GM21786 (cell line): ENCODE measurements around the gene IGF1R.
"Not testable (repeated sequence)": the region's sequence is repeated elsewhere in the genome, so short reads cannot be mapped to it uniquely, and the experiment has no call there.

Experiments used
- ATAC-seq: cut with Tn5 transposase; IDR thresholded peaks from one replicate; pipeline ENCODE4 v1.9.1; 2021; ENCODE audit not compliant: unreplicated experiment

Gene IGF1R

DNA sequence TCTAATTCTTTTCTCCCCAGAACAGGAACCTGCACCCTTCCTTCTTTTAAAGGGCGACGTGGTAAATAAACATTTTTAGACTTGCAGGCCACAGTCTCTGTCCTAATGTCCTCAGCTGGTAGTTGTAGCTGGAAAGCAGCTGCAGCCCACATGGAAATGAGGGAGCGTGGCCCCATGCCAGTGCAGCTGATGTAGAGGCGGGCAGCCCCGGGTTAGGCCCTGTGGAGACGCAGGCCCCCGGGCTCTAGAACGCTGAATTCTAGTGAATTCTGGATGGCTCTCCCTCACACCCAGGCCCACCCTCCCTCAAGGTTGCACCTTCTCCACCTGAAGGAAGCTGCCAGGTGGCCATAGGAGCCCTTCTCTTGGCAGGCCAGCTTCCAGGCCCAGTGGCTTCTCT lies 307.0 kb downstream of the IGF1R start:
- no peak for ATAC-seq

DNA sequence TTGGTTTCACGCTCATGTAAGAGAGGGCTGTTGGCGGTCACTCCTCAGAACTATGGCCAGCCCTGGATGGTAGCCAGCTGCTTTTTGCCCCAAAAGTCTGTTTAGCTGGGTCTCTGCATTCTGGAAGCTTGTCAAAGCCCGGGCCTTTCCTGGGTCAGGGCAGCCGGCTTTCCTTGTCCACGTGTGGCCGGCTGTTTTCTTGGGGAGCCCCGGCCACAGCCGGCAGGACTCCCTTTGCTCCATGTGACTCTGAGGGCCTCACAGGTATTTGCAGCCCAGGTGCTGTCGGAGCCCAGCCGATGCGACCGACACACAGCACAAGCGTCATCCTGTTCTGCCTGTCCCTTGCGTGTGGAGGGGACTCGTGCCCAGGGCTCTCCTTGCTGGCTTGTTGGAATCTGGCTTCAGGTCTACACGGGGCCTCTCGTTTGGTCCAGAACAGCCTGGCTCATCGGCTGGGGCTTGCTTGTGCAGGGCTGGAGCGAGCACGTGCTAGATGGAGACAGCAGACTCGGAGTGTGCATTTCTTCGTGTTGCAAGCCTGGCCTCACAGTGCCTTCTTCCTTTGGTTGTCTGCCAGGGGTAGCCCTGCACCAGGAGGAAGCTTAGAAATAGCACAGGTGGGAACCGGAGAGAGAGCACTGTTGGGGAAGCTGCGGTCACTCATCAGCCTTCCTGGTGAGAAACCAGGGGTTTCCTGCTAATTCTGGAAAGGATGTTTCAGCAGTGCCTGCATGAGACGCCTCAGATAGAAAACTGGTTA lies 307.8 kb downstream of the IGF1R start:
- no peak for ATAC-seq

DNA sequence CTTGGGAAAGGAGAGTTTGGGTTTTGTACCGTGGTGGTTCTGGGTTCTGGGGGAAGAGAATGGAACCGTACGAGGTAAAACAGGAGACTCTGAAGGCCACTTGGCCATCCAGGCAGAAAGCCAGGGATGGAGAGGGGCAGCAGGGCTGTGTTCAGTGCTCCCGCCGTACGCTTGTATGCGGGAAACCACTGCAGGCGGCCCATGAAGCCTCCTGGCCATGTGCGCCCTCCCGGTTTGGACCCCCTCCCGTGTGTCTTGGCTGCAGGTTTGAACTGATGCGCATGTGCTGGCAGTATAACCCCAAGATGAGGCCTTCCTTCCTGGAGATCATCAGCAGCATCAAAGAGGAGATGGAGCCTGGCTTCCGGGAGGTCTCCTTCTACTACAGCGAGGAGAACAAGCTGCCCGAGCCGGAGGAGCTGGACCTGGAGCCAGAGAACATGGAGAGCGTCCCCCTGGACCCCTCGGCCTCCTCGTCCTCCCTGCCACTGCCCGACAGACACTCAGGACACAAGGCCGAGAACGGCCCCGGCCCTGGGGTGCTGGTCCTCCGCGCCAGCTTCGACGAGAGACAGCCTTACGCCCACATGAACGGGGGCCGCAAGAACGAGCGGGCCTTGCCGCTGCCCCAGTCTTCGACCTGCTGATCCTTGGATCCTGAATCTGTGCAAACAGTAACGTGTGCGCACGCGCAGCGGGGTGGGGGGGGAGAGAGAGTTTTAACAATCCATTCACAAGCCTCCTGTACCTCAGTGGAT lies 308.6 kb downstream of the IGF1R start:
- no peak for ATAC-seq

DNA sequence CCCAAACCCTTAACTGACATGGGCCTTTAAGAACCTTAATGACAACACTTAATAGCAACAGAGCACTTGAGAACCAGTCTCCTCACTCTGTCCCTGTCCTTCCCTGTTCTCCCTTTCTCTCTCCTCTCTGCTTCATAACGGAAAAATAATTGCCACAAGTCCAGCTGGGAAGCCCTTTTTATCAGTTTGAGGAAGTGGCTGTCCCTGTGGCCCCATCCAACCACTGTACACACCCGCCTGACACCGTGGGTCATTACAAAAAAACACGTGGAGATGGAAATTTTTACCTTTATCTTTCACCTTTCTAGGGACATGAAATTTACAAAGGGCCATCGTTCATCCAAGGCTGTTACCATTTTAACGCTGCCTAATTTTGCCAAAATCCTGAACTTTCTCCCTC lies 309.3 kb downstream of the IGF1R start:
- no peak for ATAC-seq

DNA sequence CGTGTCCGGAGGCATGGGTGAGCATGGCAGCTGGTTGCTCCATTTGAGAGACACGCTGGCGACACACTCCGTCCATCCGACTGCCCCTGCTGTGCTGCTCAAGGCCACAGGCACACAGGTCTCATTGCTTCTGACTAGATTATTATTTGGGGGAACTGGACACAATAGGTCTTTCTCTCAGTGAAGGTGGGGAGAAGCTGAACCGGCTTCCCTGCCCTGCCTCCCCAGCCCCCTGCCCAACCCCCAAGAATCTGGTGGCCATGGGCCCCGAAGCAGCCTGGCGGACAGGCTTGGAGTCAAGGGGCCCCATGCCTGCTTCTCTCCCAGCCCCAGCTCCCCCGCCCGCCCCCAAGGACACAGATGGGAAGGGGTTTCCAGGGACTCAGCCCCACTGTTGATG lies 309.7 kb downstream of the IGF1R start:
- no peak for ATAC-seq

DNA sequence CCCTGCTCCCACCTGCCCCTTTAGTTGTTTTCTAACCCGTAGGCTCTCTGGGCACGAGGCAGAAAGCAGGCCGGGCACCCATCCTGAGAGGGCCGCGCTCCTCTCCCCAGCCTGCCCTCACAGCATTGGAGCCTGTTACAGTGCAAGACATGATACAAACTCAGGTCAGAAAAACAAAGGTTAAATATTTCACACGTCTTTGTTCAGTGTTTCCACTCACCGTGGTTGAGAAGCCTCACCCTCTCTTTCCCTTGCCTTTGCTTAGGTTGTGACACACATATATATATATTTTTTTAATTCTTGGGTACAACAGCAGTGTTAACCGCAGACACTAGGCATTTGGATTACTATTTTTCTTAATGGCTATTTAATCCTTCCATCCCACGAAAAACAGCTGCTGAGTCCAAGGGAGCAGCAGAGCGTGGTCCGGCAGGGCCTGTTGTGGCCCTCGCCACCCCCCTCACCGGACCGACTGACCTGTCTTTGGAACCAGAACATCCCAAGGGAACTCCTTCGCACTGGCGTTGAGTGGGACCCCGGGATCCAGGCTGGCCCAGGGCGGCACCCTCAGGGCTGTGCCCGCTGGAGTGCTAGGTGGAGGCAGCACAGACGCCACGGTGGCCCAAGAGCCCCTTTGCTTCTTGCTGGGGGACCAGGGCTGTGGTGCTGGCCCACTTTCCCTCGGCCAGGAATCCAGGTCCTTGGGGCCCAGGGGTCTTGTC lies 310.7 kb downstream of the IGF1R start:
- ATAC-seq, result no peak

DNA sequence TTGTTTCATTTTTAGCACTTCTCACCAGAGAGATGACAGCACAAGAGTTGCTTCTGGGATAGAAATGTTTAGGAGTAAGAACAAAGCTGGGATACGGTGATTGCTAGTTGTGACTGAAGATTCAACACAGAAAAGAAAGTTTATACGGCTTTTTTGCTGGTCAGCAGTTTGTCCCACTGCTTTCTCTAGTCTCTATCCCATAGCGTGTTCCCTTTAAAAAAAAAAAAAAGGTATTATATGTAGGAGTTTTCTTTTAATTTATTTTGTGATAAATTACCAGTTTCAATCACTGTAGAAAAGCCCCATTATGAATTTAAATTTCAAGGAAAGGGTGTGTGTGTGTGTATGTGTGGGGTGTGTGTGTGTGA lies 311.3 kb downstream of the IGF1R start:
- no peak for ATAC-seq

DNA sequence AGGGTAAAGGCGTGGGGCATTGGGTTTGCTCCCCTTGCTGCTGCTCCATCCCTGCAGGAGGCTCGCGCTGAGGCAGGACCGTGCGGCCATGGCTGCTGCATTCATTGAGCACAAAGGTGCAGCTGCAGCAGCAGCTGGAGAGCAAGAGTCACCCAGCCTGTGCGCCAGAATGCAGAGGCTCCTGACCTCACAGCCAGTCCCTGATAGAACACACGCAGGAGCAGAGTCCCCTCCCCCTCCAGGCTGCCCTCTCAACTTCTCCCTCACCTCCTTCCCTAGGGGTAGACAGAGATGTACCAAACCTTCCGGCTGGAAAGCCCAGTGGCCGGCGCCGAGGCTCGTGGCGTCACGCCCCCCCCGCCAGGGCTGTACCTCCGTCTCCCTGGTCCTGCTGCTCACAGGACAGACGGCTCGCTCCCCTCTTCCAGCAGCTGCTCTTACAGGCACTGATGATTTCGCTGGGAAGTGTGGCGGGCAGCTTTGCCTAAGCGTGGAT lies 312.3 kb downstream of the IGF1R start:
- ATAC-seq, result no peak

DNA sequence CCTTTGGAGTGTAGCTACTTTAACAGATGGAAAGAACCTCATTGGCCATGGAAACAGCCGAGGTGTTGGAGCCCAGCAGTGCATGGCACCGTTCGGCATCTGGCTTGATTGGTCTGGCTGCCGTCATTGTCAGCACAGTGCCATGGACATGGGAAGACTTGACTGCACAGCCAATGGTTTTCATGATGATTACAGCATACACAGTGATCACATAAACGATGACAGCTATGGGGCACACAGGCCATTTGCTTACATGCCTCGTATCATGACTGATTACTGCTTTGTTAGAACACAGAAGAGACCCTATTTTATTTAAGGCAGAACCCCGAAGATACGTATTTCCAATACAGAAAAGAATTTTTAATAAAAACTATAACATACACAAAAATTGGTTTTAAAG lies 315.1 kb downstream of the IGF1R start:
- ATAC-seq, result no peak

DNA sequence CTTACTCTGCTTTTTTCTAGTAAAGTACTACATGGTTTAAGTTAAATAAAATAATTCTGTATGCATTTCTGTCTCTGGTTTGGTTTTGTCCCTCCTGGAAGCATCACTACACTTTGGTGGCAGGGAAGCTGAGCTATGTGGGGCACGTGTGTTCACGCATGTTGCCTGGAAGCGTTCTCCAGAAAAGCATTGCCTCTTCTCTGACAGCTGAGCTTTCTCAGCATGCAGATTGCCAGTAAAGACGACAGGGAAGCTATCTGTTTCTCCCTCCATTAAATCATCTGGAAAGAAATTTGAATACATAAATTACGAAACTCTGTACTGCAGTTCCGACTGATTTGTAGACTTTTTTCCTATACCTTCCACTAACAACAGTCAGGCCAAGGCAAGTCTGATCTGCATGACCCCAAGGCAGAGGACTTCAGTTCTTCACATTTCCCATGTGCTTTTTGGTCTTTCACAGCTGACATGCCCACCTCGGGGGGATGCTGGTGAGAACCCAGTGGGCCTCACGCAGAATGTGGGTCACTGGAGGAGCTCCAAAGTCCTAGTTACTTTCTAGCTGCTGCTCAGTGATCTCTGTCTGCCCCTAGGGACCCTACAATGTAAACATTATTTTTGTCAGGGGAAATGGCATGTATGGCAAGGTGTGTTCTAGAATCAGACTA lies 316.3 kb downstream of the IGF1R start:
- no peak for ATAC-seq

DNA sequence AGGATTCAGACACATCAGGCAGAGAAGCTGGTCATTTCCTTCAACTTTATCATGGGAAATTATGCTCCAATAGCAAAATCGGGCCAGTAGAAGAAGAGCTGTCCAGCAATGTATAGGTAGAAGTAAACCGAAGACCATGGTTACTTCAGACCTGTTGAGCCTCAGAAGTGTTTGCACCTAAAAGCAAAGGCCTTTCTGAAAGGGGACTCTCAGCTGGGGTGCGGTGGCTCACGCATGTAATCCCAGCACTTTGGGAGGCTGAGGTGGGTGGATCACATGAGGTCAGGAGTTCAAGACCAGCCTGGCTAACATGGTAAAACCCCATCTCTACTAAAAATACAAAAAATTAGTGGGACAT lies 316.8 kb downstream of the IGF1R start:
- not testable (repeated sequence) for ATAC-seq

DNA sequence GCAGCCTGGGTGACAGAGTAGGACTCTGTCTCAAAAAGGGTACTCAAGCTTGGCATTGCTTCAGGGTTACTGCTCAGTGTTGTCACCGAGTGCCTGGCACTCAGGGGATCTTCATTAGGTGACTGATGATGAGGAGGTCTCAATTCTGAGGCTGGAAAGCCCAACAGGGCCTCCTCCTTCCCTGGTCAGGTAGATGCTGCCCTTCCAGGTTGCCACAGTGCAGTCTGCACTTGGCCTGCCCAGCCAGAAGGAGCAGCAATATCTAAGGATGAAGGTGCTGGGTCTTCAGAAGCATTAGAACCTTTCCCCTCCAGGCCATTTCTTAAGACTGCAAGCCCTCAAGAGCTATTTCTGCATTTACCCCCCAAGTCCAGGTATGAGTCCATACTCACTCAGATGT lies 317.3 kb downstream of the IGF1R start:
- ATAC-seq, result no peak

DNA sequence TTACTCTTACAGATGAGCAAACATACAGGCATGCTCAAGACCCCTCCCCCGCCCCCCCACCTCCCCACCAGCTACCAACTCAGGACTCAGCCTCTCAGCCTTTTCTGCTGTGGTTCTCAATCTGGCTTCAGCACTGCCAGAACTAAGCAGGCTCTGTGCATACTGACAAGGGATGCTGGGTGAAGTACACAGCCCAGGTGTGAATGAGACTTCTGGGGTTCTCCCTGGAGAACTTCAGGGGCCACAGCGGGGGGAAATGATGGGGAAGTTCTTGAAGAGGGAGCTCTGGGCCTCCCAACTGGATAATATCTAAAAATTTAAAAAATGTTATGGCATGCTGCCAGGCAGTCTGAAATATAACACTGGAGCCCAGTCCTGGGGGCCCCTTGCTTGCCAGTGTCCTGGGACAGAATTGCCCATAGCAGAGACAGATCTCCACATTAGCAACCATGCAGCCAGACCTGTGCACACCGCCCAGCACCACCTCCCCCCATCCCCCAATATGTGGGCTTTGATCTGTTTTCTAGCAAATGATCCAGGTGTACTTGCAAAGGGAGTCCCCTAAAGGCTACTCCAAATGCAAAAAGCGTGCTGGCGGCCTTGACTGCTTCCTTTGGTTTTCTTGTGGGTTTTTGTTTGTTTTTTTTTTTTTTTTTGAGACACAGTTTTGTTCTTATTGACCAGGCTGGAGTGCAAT lies 317.9 kb downstream of the IGF1R start:
- no peak for ATAC-seq

DNA sequence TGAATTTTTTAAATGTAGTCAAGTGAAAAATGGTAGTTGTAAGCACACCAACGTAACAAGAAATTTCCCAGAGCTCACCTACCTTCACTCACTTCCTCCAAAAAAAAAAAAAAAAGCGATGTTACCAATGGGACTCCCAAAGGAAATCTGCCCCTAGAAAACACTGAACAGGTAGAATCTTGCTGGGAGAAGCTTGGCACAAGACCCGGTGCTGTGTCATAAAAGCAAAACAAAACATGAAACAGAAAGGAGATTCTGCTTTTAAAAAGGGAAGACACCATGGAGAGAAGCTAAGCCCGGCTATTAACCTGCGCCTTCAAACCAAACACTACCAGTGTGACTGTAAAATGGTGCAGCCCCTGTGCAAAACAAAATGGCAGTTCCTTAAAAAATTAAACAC lies 318.8 kb downstream of the IGF1R start:
- no peak for ATAC-seq

DNA sequence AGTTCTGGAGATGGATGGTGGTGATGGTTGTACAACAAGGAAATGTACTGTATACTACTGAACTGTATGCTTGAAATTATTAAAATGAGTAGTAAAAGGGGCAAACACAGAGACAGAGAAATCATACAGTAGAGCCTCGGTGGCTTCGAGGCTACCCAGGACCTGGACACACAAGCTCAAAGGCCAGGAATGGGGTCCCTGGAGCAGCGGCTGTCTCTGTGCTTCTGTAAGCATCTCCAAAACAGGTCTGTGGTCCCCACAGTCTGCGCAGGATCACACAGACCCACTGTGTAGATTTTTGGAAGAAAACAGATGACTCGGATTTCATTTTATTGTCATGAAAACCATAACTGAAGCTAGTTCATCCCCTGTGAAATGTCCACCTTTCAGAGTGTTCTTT lies 319.6 kb downstream of the IGF1R start:
- no peak for ATAC-seq

DNA sequence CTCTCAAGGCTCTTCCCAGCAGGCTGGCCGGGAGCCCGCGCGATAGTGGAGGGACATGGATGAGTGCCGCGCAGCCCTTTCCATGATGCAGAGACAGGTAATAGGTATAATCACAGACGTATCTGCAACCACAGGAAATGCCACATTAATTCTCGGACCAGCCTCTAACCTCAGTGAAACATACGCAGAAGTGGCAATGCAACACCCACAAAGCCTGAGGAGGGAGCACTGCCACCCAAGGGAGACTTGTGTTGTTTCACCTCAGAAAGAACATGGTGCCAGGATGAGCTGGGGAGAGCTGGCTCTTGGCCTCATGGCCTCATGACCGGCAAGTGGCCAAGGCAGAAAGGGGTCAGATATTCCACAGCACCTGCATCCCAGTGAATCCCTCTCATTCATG lies 320.2 kb downstream of the IGF1R start:
- ATAC-seq, result no peak

DNA sequence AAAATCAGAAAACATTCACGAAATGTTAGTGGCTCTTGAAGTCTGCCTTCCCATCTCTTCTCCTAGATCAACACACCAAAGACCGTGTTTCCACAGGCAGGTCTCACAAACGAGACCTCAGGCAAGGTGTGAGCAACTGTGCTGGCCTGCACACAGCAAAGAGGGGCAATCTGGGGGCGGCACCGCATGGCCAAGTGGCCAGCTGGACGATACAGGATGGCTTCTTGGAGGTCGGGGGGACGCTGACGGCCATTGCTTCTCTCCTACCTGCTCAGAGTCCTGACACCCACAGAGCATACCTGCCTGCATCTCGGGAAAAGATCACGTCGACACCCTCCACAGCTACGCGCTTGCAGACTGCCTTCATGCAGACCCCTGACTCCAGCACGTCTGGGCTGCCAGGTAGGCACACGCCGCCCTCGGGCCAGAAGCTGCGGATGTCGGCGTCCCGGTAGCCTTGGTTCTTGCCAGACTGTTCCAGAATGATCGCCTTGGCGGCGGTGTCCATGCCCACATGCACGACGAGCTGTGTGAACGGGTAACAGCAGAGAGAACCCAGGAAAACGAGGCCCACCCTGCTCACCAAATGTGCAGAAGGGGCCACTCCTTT lies 320.9 kb downstream of the IGF1R start:
- ATAC-seq, result no peak

DNA sequence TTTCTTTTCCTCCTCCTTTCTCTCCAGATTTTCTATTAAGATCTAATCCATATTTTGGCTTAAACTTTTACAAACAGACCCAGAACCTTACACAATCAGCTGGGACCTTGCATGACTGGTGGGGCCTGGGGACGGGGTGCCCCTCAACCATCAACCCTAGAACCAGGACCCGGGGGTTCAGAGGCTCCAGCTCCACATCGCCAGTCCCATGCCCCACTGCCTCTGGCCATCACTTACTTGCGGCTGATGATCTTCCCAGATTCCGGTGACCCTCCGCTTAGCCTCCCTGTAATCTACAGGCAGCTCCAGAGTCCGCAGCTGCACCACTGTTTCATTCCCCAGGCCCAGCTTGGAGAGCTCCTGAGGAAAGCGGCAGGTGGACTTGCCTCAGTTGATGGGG lies 322.5 kb downstream of the IGF1R start:
- no peak for ATAC-seq

DNA sequence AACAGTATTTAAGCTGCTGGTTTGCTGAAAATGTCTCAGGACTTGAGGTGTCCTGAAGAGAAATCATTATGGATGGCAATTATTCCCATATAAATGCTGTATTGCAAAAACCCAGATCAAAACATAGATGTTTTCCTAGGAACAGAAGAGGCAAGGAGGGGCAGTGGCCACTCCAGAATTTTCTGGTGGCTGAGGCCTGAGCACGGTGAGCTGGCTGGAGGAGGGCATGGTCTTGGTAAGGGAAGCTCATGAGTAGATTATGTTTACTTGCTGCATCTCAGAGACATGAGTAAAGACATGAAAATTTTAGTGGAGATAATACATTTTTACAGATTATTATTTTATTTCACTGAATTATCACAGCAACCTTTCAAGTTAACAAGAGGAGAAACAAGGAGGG lies 328.2 kb downstream of the IGF1R start:
- ATAC-seq, result no peak

DNA sequence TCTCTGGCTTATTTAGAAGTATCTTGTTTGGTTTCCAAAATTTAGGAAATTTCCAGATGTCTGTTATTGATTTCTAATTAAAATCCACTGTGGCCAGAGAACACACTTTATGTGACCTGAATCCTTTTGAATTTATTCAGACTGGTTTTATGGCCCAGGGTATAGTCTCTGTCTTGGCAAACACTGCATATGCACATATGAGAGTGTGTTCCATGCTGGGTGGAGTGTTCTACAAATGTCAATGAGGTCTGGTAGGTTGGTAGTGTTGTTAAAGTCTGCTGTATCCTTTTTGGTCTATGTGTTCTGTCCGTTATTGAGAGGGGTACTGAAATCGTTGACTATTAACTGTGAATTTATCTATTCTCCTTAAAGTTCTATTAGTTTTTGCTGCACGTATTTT lies 329.1 kb downstream of the IGF1R start:
- ATAC-seq, result no peak
